ENCODE measurements around the gene CERS5.
A peak's percentile ranks its signal among the peaks of the same experiment; 100 is the strongest.

The CERS5 gene

DNA sequence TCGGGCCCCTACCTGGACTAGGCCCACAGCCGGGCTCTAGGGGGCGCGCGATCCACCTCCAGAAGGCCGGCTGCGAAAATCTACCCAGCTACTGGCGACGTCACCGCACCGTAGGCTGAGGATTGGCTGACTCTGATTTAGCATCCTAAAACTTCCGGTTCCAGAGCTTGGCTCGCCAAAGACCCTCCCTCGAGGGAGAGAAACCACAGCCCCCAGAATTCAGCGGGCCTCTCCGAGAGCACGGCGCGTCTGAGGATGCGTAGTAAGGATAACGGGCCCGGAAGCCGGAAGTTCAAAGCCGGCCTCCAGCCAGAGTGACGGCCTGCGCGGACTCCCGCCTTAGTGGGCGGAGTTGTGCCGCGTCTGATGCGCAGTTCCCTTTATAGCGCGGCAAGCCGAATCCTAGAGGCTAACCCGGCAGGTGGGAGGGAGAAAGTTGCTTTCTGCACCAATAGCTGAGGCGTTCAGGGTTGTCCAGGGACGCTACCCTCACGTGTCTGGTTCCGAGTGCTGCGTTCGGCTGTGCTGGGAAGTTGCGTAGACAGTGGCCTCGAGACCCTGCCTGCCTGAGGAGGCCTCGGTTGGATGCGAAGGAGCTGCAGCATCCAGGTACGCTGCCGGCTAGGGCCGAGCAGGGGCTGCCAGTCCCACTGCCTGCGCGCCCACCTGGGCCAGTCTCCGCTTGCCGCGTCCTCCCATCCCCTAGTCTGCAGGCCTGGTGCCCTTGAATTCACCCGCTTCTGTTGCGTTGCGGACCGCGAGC is 55.3 kb downstream of the CERS5 start, which contains the start of gene COX14:
Gene COX14, plus strand, starts transcription at position 544 of the 763 bp plus-strand sequence. CDS start 7,808 bp downstream, outside the sequence.
- H3K4me1 Mint-ChIP-seq (ENCODE audit: low read depth in 2 of 2), result peaks cover 28 to 34% of the 10 kb centered on the region in 2 donors
- DNase-seq (peak; percentile 98 to 99 (median 99)), ATAC-seq (replicated peaks) (peak; percentile 81)
- peak within 1 kb of the TSS; percentile 94 to 99 for H3K4me3 Mint-ChIP-seq
- H3K9me3 Mint-ChIP-seq, result no peaks in the 10 kb centered on the region
- H3K27ac Mint-ChIP-seq, result peak within 1 kb of the TSS; percentile 96 to 98
- H3K27me3 Mint-ChIP-seq, result no peaks in the 10 kb centered on the region
- H3K36me3 Mint-ChIP-seq (ENCODE audit: insufficient read depth), result peaks cover 38% of the 10 kb centered on the region

DNA sequence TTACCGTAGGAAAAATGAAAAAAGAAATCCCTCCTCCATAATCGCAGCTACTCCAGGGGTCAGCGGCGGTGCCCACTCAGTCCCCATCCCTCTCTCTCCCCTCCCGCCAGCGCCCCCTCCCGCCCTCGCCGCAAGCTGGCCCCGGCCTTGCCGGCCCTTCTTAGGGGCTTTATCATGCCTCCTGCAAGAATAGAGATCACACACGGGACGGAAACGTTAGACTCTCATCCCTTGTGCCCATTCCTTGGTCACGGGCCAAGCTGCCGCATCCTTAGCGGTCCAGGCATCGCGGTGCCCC is 55.8 kb downstream of the CERS5 start:
- peak overlapping the region; percentile 94 to 99 for H3K4me3 Mint-ChIP-seq
- peaks cover 24 to 29% of the 10 kb centered on the region in 2 donors for H3K4me1 Mint-ChIP-seq (ENCODE audit: low read depth in 2 of 2)
- H3K27ac Mint-ChIP-seq, result peak overlapping the region; percentile 96 to 98
- no peaks in the 10 kb centered on the region for H3K27me3 Mint-ChIP-seq
- peaks cover 36% of the 10 kb centered on the region for H3K36me3 Mint-ChIP-seq (ENCODE audit: insufficient read depth)
- ATAC-seq (replicated peaks) (no peak), DNase-seq (no peak)
- H3K9me3 Mint-ChIP-seq, result no peaks in the 10 kb centered on the region

DNA sequence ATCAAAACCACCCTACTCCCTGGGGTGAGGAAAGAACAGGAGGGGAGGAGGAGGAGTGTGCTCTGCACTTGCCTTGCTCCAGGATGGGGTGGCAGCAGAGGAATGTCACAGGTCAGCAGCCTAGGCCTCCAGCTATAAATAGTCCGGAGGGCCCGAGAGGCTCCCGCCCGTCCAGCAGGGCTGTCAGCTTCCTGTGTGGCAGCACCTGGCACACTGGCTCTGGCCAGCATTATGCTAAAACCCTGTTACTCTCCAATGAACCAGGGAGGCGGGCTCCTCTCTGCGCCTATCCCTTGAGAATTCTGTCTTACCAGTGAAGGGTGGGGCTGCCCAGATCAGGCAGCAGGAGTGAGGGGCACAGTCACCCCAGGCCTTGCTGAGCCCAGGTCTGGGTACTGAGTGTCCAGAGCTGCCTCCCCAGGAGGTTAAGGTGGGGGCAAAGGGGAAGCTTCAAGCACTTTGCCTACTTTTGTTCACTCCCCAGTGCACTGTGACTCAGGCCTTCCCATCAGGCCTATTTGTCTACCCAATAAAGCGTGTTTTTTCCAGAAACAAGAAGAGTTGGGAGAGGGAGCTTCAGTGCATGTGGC is 56.3 kb downstream of the CERS5 start:
- no peak for ATAC-seq (replicated peaks)

DNA sequence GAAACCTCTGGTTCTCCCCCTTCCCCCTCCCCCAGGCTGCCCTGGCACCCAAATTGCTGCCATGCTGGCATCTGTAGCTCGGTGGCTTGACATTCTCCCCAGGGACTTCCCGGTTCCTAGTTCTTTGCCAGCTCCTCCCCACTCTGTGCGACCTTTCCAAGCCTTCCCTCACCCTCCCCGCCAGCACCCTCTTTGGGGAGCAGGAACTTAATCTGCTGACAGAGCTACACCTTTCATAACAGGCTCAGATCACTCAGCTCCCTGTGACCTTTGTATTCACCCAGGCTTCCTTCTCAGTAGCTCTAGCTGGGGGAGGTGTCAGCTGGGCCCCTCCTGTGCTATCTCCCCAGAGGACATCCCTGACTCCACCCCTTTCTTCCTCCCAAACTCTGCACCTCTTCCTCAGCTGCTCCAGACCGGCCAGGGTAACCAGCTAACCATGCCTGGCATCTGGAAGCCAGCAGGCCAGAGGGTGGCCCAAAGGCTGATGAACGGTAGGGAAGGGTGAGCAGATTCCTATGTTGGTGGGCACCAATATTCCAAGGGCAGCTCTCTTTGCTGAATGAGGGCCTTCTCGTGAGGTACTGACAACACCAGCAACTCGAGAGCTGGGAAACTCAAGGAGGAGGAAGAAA is 56.9 kb downstream of the CERS5 start:
- DNase-seq, result no peak
- H3K27ac Mint-ChIP-seq, result no peak overlapping the region
- no peak for ATAC-seq (replicated peaks)
- no peaks in the 10 kb centered on the region for H3K27me3 Mint-ChIP-seq
- H3K4me1 Mint-ChIP-seq (ENCODE audit: low read depth in 2 of 2), result peaks cover 15 to 18% of the 10 kb centered on the region in 2 donors
- H3K36me3 Mint-ChIP-seq (ENCODE audit: insufficient read depth), result peaks cover 25% of the 10 kb centered on the region
- H3K9me3 Mint-ChIP-seq, result no peaks in the 10 kb centered on the region
- H3K4me3 Mint-ChIP-seq, result peak overlapping the region in 1 of 2 donors; percentile 48

More for the DNA sequence above, 56.3 kb downstream of the CERS5 start:
- no peaks in the 10 kb centered on the region for H3K9me3 Mint-ChIP-seq
- no peak for DNase-seq
- H3K27ac Mint-ChIP-seq, result peak overlapping the region in 1 of 2 donors; percentile 98
- peaks cover 31% of the 10 kb centered on the region for H3K36me3 Mint-ChIP-seq (ENCODE audit: insufficient read depth)
- peaks cover 20 to 24% of the 10 kb centered on the region in 2 donors for H3K4me1 Mint-ChIP-seq (ENCODE audit: low read depth in 2 of 2)
- no peaks in the 10 kb centered on the region for H3K27me3 Mint-ChIP-seq
- peak overlapping the region; percentile 94 to 99 for H3K4me3 Mint-ChIP-seq

DNA sequence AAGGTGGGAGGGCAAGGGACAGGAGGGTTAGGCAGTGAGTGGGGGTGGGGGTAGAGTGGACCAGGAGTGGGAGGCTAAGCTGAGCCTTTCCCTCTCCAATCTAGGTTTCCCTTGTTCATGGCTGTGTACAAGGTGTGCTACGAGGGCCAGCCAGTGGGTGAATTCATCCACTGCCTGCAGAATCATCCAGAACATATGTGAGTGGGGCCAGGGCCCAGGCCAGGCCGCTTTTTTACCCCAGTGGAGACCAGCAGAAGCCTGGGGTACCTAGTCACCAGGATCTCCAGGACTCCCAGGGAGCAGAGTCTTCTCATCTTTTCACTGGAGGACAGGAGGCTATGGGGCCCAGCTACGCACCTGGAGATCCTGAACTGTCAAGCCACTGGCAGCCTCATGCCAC is 57.9 kb downstream of the CERS5 start:
- DNase-seq (no peak), ATAC-seq (replicated peaks) (no peak)
- Mint-ChIP-seq H3K4me3 (no peak overlapping the region), H3K4me1 (ENCODE audit: low read depth in 2 of 2) (peaks cover 13 to 14% of the 10 kb centered on the region in 2 donors), H3K36me3 (ENCODE audit: insufficient read depth) (peaks cover 17% of the 10 kb centered on the region), H3K9me3 (no peaks in the 10 kb centered on the region), H3K27ac (no peak overlapping the region), H3K27me3 (no peaks in the 10 kb centered on the region)

DNA sequence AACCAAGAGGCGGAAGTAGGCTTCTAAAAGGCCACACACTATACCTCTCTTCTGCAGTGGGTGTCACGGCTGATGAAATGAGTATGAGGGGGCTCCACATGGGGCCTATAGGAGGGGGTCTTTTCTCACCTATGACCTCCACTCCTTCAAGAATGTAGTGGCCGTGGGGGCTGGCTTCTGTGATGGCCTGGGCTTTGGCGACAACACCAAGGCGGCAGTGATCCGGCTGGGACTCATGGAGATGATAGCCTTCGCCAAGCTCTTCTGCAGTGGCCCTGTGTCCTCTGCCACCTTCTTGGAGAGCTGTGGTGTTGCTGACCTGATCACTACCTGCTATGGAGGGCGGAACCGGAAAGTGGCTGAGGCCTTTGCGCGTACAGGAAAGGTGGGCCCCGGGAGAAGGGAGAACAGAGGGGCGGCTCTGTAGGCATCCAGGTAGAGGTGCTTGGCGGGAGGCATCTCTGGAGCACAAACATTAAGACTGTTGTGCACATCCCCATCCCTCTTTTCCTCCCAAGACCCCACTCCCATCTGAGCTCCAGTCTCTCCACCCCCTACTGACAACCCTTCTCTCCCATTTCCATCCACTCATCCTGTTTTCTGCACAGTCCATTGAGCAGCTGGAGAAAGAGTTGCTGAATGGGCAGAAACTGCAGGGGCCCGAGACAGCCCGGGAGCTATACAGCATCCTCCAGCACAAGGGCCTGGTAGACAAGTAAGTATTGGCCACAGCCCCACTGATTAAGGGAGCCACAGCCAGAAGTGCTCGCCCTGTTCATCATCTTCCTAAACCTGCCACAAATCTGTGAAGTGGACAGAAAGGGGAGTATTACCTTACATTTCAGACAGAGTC is 59.5 kb downstream of the CERS5 start:
- Mint-ChIP-seq H3K27ac (no peak overlapping the region), H3K4me3 (no peak overlapping the region), H3K9me3 (no peaks in the 10 kb centered on the region), H3K27me3 (no peaks in the 10 kb centered on the region), H3K36me3 (ENCODE audit: insufficient read depth) (peaks cover 9% of the 10 kb centered on the region), H3K4me1 (ENCODE audit: low read depth in 2 of 2) (peaks cover 8% of the 10 kb centered on the region in 2 donors)
- DNase-seq (no peak), ATAC-seq (replicated peaks) (no peak)

DNA sequence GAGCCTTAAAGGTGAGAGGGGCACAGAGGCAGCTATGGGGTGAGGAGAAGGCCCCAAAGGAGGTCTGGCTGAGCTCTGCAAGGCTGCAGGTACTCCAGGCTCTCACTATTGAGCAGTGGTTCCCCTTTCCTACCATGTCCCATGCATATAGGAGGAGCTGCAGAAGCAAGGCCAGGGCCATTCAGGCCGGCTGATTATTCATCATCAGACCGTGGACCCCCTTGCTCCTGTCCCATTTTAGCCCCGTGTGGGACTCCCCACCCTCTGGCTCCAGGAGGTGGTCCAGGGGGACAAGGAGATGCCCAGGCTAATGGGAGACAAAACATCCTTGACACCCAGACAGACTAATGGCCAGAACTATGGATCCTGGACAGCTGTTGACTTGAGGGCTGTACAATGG is 60.3 kb downstream of the CERS5 start:
- Mint-ChIP-seq H3K36me3 (ENCODE audit: insufficient read depth) (peaks cover 1% of the 10 kb centered on the region), H3K9me3 (no peaks in the 10 kb centered on the region), H3K4me3 (no peak overlapping the region), H3K27ac (no peak overlapping the region), H3K4me1 (ENCODE audit: low read depth in 2 of 2) (peaks cover 4 to 8% of the 10 kb centered on the region in 2 donors), H3K27me3 (no peaks in the 10 kb centered on the region)
- DNase-seq (no peak), ATAC-seq (replicated peaks) (no peak)

DNA sequence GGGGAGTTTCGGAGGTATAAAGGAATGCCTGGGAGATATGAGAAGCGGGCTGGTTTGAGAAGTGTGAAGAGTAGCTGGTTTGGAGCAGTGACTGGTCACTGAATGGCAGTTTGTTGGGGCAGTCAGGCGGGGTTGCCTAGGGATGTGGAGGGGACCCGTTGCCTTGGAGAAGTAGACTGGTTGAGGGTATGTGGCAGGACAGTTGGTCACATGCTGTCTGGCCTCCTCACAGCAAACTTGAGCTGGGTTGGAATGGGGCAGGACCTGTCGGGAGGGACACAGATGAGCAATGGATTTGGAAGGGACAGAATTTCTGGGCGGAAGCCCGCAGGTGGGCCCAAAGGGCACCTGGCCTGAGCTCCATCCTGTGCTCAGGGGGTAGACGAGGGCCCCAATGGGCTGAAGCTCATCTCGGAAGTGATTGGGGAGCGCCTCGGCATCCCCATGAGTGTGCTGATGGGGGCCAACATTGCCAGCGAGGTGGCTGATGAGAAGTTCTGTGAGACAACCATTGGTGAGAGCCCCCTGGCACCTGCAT is 61.2 kb downstream of the CERS5 start:
- Mint-ChIP-seq H3K27me3 (no peaks in the 10 kb centered on the region), H3K27ac (peak overlapping the region in 1 of 2 donors; percentile 29)

DNA sequence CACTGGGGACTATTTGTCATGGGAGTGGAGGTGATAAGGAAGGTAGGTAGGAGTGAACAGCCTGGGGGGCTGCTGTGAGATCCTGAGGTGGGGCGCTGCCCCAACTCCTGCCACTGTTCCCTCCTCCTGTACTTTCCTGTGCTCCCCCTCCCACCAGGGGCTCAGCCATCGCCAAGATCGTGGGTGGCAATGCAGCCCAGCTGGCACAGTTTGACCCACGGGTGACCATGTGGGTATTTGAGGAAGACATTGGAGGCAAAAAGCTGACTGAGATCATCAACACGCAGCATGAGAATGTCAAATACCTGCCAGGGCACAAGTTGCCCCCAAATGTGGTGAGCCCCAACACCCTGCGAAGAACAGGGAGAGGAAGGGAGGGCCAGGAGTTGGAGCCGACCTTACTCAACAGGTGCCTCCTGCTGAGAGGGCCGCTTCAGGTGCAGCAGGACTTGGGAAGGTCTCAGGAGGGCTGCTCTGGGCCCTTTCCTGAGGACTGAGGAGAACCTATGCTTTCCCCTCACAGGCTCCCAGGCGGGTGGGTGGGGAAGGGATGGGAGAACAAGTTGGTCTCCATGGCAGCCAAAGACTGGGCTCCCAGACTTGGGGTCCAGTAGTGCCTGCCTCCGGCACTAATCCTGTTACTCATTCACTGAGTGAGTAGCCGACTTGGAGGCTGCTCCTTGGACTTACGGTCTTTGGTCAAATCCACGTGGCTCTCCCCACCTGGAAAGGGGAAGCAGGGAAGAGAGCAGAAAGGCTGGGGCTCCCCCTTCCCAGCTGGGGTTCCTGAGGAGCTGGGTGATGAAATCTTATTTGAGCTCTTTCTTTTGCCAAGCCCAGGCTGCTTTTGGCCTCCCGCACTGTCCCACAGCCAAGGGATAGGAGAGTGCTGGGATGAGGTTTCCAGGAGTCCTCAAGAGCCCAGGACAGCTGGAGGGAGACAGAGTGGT is 62.5 kb downstream of the CERS5 start:
- ATAC-seq (replicated peaks), result no peak
- no peaks in the 10 kb centered on the region for H3K4me1 Mint-ChIP-seq (ENCODE audit: low read depth in 2 of 2)
- no peaks in the 10 kb centered on the region for H3K9me3 Mint-ChIP-seq
- H3K27ac Mint-ChIP-seq, result no peak overlapping the region
- H3K36me3 Mint-ChIP-seq (ENCODE audit: insufficient read depth), result peaks cover 11% of the 10 kb centered on the region
- DNase-seq, result no peak
- no peak overlapping the region for H3K4me3 Mint-ChIP-seq
- no peaks in the 10 kb centered on the region for H3K27me3 Mint-ChIP-seq

More for the DNA sequence above, 61.2 kb downstream of the CERS5 start:
- Mint-ChIP-seq H3K9me3 (no peaks in the 10 kb centered on the region), H3K4me1 (ENCODE audit: low read depth in 2 of 2) (peaks cover 4 to 5% of the 10 kb centered on the region in 2 donors), H3K4me3 (no peak overlapping the region), H3K36me3 (ENCODE audit: insufficient read depth) (peaks cover under 1% of the 10 kb centered on the region)
- ATAC-seq (replicated peaks) (no peak), DNase-seq (no peak)

DNA sequence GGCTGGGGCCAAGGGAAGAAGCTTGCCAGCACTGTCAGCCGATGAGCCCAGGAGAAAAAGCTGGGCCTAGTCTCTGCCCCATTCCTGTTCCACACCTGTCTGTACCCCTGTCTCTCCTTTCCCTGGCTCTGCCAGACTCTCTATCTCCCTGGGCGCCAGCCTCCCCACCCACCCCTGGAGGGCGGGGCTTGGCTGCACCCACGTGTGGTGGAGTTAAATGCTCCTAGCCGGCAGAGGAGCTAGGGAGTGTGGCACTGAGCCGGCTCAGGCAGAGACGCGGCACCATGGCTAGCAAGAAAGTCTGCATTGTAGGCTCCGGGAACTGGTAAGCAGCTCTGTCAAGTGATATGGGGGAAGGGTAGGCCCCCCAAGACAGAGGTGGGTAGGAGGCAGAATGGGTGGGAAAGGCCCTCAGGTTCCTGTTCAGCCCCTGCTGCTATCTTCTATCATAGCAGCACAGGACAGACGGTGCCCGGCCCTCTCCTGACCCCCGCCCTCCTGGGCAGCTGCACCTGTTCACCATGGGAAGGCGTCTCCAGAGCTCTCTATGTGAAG is 63.3 kb downstream of the CERS5 start, which contains the start of gene GPD1:
Gene GPD1, plus strand, starts transcription at position 242 of the 555 bp plus-strand sequence. Its CDS starts 43 bp downstream, at position 285.
- Mint-ChIP-seq H3K36me3 (ENCODE audit: insufficient read depth) (peaks cover 20% of the 10 kb centered on the region), H3K27ac (peak within 1 kb of the TSS in 1 of 2 donors; percentile 77), H3K9me3 (no peaks in the 10 kb centered on the region), H3K4me3 (no peak within 1 kb of the TSS), H3K4me1 (ENCODE audit: low read depth in 2 of 2) (no peaks in the 10 kb centered on the region), H3K27me3 (no peaks in the 10 kb centered on the region)
- ATAC-seq (replicated peaks) (no peak), DNase-seq (no peak)

DNA sequence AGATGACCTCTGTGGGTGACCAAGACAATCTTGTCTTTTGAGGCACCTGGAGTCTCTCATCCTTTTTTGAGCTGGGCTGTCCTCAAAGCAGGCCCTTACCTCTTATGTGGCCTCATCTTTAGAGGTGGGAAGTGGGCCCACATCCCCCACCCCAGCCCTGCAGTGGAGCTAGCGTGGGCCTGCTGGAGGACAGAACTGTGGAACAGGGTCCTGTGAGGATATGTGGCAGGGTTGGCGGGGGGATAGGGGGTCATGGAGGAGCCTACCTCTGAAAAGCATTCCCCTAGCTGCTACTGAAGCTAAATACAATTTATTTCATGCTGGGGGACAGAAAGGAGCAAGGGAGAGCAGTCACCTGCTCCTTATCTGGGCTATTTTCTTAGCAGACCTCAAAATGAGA is 63.8 kb downstream of the CERS5 start:
- DNase-seq, result no peak
- Mint-ChIP-seq H3K4me3 (no peak overlapping the region), H3K9me3 (no peaks in the 10 kb centered on the region), H3K36me3 (ENCODE audit: insufficient read depth) (peaks cover 24% of the 10 kb centered on the region), H3K27me3 (no peaks in the 10 kb centered on the region), H3K4me1 (ENCODE audit: low read depth in 2 of 2) (no peaks in the 10 kb centered on the region), H3K27ac (peak overlapping the region in 1 of 2 donors; percentile 77)
- ATAC-seq (replicated peaks), result no peak

Data from effector memory CD8-positive, alpha-beta T cell (primary cell).